Diencephalon (tissue), 1 donor: ENCODE results near the gene CUL4A. TPM values are rescaled to one million over a fixed set of nuclear protein-coding genes. Genes with fewer than 3 reads are reported as not detected.

Experiments used
- small RNA-seq: library from RNA; depleted of rRNA; stranded (forward); fragments of <200 nt; gene quantifications from one replicate; pipeline ENCODE3, GENCODE V24; 2014
- total RNA-seq: library from RNA; depleted of rRNA; stranded (reverse); fragments of >200 nt; gene quantifications from one replicate; pipeline ENCODE4 v1.2.3, GENCODE V29; 2014

CUL4A gene
- 57.7 TPM for total RNA-seq

DNA sequence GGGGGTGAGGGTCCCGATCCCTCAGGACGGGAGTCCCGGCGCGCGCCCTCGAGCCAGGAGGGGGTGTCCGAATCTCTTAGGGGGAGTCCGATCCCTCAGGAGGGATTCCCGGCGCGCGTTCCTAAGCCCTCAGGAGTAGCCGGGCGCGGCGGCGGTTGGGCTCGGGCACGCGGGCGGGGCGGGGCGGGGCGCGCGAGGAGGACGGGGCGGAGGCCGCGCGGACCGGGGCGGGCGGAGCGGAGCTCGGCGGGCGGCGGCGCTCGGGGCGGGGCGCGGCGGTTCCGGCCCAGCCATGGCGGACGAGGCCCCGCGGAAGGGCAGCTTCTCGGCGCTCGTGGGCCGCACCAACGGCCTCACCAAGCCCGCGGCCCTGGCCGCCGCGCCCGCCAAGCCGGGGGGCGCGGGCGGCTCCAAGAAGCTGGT is at the start of gene CUL4A:
TSS of gene CUL4A (plus strand) at position 278 of the 423 bp plus-strand sequence. CDS start at position 293, 15 bp downstream.

DNA sequence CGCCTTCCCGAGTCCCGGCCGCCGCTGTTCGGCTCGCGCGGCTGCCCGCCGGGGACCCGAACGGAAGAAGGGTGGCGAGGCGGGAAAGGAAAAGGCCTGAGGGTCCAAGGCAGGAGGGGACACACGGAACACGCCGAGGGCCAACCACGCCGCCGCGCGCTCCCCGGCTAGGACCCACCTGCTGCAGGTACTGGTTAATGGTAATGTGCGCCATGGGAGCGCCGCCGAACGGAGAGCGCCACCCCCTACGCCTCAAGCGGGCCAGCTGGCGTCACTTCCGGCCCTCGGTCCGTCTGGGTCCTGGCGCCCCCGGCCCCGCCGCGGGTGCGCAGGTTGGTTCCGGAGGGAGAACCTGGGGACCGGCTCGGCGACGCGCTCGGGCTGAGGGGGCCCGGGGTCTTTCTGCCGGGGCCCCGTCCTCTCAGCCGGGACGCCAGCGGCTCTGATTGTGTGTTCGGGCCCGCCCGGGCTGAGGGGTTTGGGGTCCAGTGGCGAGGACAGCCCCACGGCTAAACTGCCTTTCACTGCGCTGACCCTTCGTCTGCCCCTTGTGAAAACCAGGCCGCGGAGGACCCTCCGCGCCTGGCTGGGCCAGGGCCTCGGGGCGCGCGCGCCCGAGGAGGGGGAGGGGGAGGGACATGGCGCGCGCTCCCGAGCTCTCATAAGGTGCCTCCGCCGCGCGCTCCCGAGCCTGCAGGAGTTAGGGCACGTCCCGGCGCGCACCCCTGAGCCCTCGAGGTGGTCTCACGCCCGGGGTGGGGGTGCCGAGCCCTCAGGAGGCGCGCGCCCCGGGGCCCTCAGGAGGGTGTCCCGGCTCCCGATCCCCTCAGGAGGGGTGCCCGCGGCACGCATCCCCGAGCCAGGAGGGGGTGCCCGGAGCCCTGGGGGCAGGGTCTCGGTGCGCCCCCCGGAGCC is 735 bp upstream of the CUL4A start, which contains the start of gene PCID2:
TSS of gene PCID2 (minus strand) at position 249 of the 915 bp plus-strand sequence. CDS start at position 214, 35 bp downstream.

DNA sequence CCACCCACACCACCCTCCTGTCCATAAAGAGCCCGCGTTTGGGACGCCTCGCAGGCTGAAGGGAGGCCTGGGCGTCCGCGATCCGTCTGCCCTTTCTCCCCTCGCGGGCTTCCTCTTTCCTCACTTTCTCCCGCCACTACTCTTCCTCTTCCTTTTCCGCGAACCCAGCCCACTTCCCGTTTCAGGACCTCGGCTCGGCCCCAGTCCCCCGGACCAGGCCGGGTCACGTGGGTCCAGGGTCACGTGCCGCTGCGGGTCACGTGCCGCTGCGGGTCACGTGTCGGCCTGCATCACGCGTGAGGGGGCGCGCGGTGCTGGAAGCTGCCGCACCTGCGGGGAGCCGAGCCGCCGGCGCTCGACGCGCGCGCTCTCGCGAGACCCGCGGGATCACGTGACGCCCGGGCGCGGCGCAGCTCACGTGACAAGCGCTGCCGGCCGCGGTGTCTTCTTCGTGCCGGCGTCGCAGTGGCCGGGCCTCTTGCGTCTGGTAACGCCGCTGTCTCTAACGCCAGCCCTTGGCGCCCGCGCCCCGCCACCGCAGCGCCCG is 87.5 kb downstream of the CUL4A start, which contains the start of gene LAMP1:
TSS of gene LAMP1 (plus strand) at position 417 of the 547 bp plus-strand sequence. CDS start 196 bp downstream, outside the sequence.

Small RNAs within 50 kb of the gene (small RNA-seq; reads per million reads assigned to genes)
- gene AL137002.1: not detected
- not detected for gene MIR8075

Other genes starting within 250 kb of the CUL4A start
- 120 TPM for gene MCF2L, start 240.4 kb upstream of the CUL4A start, total RNA-seq
- 2.1 TPM for gene F7, start 103.8 kb upstream of the CUL4A start, total RNA-seq
- gene F10, start 86.8 kb upstream of the CUL4A start, total RNA-seq: 0.69 TPM
- not detected for gene PROZ, start 51.0 kb upstream of the CUL4A start, total RNA-seq
- gene PCID2, start 944 bp upstream of the CUL4A start, total RNA-seq: 42.2 TPM
- gene LAMP1, start 87.6 kb downstream of the CUL4A start, total RNA-seq: 74.7 TPM
- gene GRTP1, start 154.5 kb downstream of the CUL4A start, total RNA-seq: 1.2 TPM
- gene ADPRHL1, start 243.9 kb downstream of the CUL4A start, total RNA-seq: 1.4 TPM